Ishikawa (cell line): ENCODE data around the gene DMPK.
A peak's percentile ranks its signal among the peaks of the same experiment; 100 is the strongest.

ENCODE experiments used
- CREB1 ChIP-seq: IDR thresholded peaks from 2 replicates; pipeline ENCODE4 v1.6.1; 2012; ENCODE audit warnings: low read depth
- EGR1 ChIP-seq: IDR thresholded peaks from 2 replicates; pipeline ENCODE4 v1.6.1; 2012
- EP300 ChIP-seq: IDR thresholded peaks from 2 replicates; pipeline ENCODE4 v1.6.1; 2012; ENCODE audit warnings: borderline replicate concordance
- FOXM1 ChIP-seq: IDR thresholded peaks from 2 replicates; pipeline ENCODE4 v1.6.1; 2012; ENCODE audit warnings: low read depth, borderline replicate concordance
- MAX ChIP-seq: IDR thresholded peaks from 2 replicates; pipeline ENCODE4 v1.6.1; 2012
- NFIC ChIP-seq: IDR thresholded peaks from 2 replicates; pipeline ENCODE4 v1.6.1; 2012
- RAD21 ChIP-seq: IDR thresholded peaks from 2 replicates; pipeline ENCODE4 v1.6.1; 2012; ENCODE audit warnings: low read depth
- REST ChIP-seq: IDR thresholded peaks from 2 replicates; pipeline ENCODE4 v1.6.1; 2012; ENCODE audit warnings: low read depth, mild to moderate bottlenecking
- TAF1 ChIP-seq: IDR thresholded peaks from 2 replicates; pipeline ENCODE4 v1.6.1; 2012; ENCODE audit warnings: low read depth, mild to moderate bottlenecking
- TCF12 ChIP-seq: IDR thresholded peaks from 2 replicates; pipeline ENCODE4 v1.6.1; 2012; ENCODE audit warnings: low read depth
- TEAD4 ChIP-seq: IDR thresholded peaks from 2 replicates; pipeline ENCODE4 v1.6.1; 2012
- USF1 ChIP-seq: IDR thresholded peaks from 2 replicates; pipeline ENCODE4 v1.6.1; 2012
- YY1 ChIP-seq: IDR thresholded peaks from 2 replicates; pipeline ENCODE4 v1.6.1; 2012; ENCODE audit warnings: low read depth
- ZBTB7A ChIP-seq: IDR thresholded peaks from 2 replicates; pipeline ENCODE4 v1.6.1; 2012; ENCODE audit warnings: low read depth

The DMPK gene

GRCh38 chr19:45765702-45766295 is 16.5 kb downstream of the DMPK start:
- no peak for TF ChIP-seq YY1
- TF ChIP-seq ZBTB7A = no peak
- TF ChIP-seq TAF1 = no peak
- TF ChIP-seq REST = no peak
- no peak for TF ChIP-seq FOXM1
- TF ChIP-seq MAX = no peak
- TF ChIP-seq USF1 = no peak
- no peak for TF ChIP-seq TCF12
- no peak for TF ChIP-seq RAD21
- no peak for TF ChIP-seq TEAD4

GRCh38 chr19:45764945-45765701 is 17.2 kb downstream of the DMPK start:
- TF ChIP-seq ZBTB7A = peak; percentile 58; the same call in 1 of the 2 replicates
- no peak for TF ChIP-seq EP300

- no peak for TF ChIP-seq YY1
- no peak for TF ChIP-seq MAX
- TF ChIP-seq REST = no peak
- TF ChIP-seq ZBTB7A = no peak
- TF ChIP-seq FOXM1 = no peak
These were observed 17.8 kb downstream of the DMPK start for GRCh38 chr19:45764475-45764874.

GRCh38 chr19:45763691-45764294 is 18.5 kb downstream of the DMPK start:
- TF ChIP-seq CREB1 (no peak), RAD21 (no peak), ZBTB7A (no peak), NFIC (no peak), TCF12 (no peak), TEAD4 (no peak)

GRCh38 chr19:45762870-45763631 is 19.2 kb downstream of the DMPK start:
- no peak for TF ChIP-seq TEAD4
- TF ChIP-seq ZBTB7A = no peak
- TF ChIP-seq FOXM1 = no peak
- no peak for TF ChIP-seq USF1
- no peak for TF ChIP-seq CREB1
- no peak for TF ChIP-seq EGR1

- TF ChIP-seq EGR1 = no peak
- no peak for TF ChIP-seq CREB1
These were observed 20.6 kb downstream of the DMPK start for GRCh38 chr19:45761714-45762113.
